H9 (cell line): ENCODE results near the gene ARL17A. TPM values are rescaled to one million over a fixed set of nuclear protein-coding genes. Genes with fewer than 3 reads are reported as not detected.
"Not testable (repeated sequence)": the region's sequence is repeated elsewhere in the genome, so short reads cannot be mapped to it uniquely, and the experiment has no call there.

Experiments used
- DNase-seq: peaks from one replicate; pipeline ENCODE4 v3.0.0-alpha.2; 2017
- H2AFZ ChIP-seq: one replicate; pipeline ENCODE4 v1.6.1; 2013; ENCODE audit warnings: mild to moderate bottlenecking, low read length, control low read depth, moderate library complexity
- H2AK5ac ChIP-seq: 2 replicates; pipeline ENCODE4 v1.6.1; 2013; ENCODE audit warnings: low read length, control low read depth, mixed read lengths; ENCODE audit not compliant: insufficient read length
- H2BK120ac ChIP-seq: one replicate; pipeline ENCODE4 v1.6.1; 2013; ENCODE audit warnings: low read depth, mild to moderate bottlenecking, low read length, control low read depth, inconsistent platforms; ENCODE audit not compliant: poor library complexity, severe bottlenecking
- H2BK12ac ChIP-seq: 2 replicates; pipeline ENCODE4 v1.6.1; 2013; ENCODE audit warnings: low read length, control low read depth, mixed read lengths, low read depth; ENCODE audit not compliant: insufficient read length
- H2BK15ac ChIP-seq: 2 replicates; pipeline ENCODE4 v1.6.1; 2013; ENCODE audit warnings: low read depth, low read length, control low read depth
- H2BK20ac ChIP-seq: one replicate; pipeline ENCODE4 v1.6.1; 2013; ENCODE audit warnings: low read depth, mild to moderate bottlenecking, low read length, control low read depth, inconsistent platforms; ENCODE audit not compliant: poor library complexity, severe bottlenecking
- H2BK5ac ChIP-seq: 2 replicates; pipeline ENCODE4 v1.6.1; 2013; ENCODE audit warnings: low read length, control low read depth, mixed read lengths; ENCODE audit not compliant: insufficient read length
- H3K14ac ChIP-seq: 2 replicates; pipeline ENCODE4 v1.6.1; 2013; ENCODE audit warnings: low read length, control low read depth; ENCODE audit not compliant: insufficient read depth
- H3K18ac ChIP-seq: 2 replicates; pipeline ENCODE4 v1.6.1; 2013; ENCODE audit warnings: low read depth, mild to moderate bottlenecking, mixed read lengths, low read length, control low read depth; ENCODE audit not compliant: insufficient read length
- H3K23ac ChIP-seq: 2 replicates; pipeline ENCODE4 v1.6.1; 2013; ENCODE audit warnings: low read length, control low read depth, mixed read lengths, low read depth; ENCODE audit not compliant: insufficient read length
- H3K23me2 ChIP-seq: 2 replicates; pipeline ENCODE4 v1.6.1; 2013; ENCODE audit warnings: low read depth, mild to moderate bottlenecking, mixed read lengths, low read length, control low read depth; ENCODE audit not compliant: insufficient read length, poor library complexity, severe bottlenecking
- H3K27ac ChIP-seq: 2 replicates; pipeline ENCODE4 v1.5.1; 2013; ENCODE audit warnings: low read length, control low read depth, mixed read lengths, low read depth; ENCODE audit not compliant: insufficient read length
- H3K27me3 ChIP-seq: 2 replicates; pipeline ENCODE4 v1.6.1; 2013; ENCODE audit warnings: low read length, control low read depth, inconsistent platforms; ENCODE audit not compliant: insufficient read depth
- H3K4ac ChIP-seq: 2 replicates; pipeline ENCODE4 v1.6.1; 2013; ENCODE audit warnings: low read depth, mild to moderate bottlenecking, control low read depth, inconsistent platforms, low read length, moderate library complexity
- H3K4me1 ChIP-seq: 2 replicates; pipeline ENCODE4 v1.6.1; 2013; ENCODE audit warnings: low read length, control low read depth, inconsistent platforms; ENCODE audit not compliant: insufficient read depth
- H3K4me2 ChIP-seq: 2 replicates; pipeline ENCODE4 v1.6.1; 2013; ENCODE audit warnings: low read length, control low read depth, mixed read lengths; ENCODE audit not compliant: insufficient read length, insufficient read depth
- H3K56ac ChIP-seq: 2 replicates; pipeline ENCODE4 v1.6.1; 2013; ENCODE audit warnings: low read depth, mild to moderate bottlenecking, mixed read lengths, low read length, control low read depth; ENCODE audit not compliant: insufficient read length
- H3K79me1 ChIP-seq: 2 replicates; pipeline ENCODE4 v1.6.1; 2013; ENCODE audit warnings: low read depth, mild to moderate bottlenecking, moderate library complexity, low read length, control low read depth, inconsistent platforms; ENCODE audit not compliant: insufficient read depth, poor library complexity, severe bottlenecking
- H3K79me2 ChIP-seq: 2 replicates; pipeline ENCODE4 v1.6.1; 2013; ENCODE audit warnings: low read length, control low read depth, inconsistent platforms; ENCODE audit not compliant: insufficient read depth
- H3K9ac ChIP-seq: 2 replicates; pipeline ENCODE4 v1.6.1; 2013; ENCODE audit warnings: low read length, control low read depth, mixed read lengths; ENCODE audit not compliant: insufficient read length; ENCODE audit errors: extremely low read depth
- H3K9me3 ChIP-seq: one replicate; pipeline ENCODE4 v1.6.1; 2013; ENCODE audit warnings: low read depth, low read length, inconsistent platforms; ENCODE audit not compliant: control insufficient read depth
- H3T11ph ChIP-seq: one replicate; pipeline ENCODE4 v1.6.1; 2013; ENCODE audit warnings: mild to moderate bottlenecking, low read length, control low read depth, inconsistent platforms
- H4K20me1 ChIP-seq: one replicate; pipeline ENCODE4 v1.6.1; 2013; ENCODE audit not compliant: control insufficient read depth, insufficient read length, insufficient read depth
- H4K5ac ChIP-seq: 2 replicates; pipeline ENCODE4 v1.6.1; 2013; ENCODE audit warnings: low read depth, mild to moderate bottlenecking, mixed read lengths, low read length, control low read depth; ENCODE audit not compliant: insufficient read length
- H4K8ac ChIP-seq: replicated peaks from 2 replicates; pipeline ENCODE4 v1.6.1; 2013; ENCODE audit warnings: low read length, control low read depth, mixed read lengths, low read depth; ENCODE audit not compliant: insufficient read length
- H4K91ac ChIP-seq: 2 replicates; pipeline ENCODE4 v1.6.1; 2013; ENCODE audit warnings: low read depth, mild to moderate bottlenecking, moderate library complexity, mixed read lengths, low read length, control low read depth; ENCODE audit not compliant: insufficient read length
- H3K27ac Mint-ChIP-seq, 3 experiments: 2 replicates in 2 of 3; 3 replicates in 1 of 3; pipeline ENCODE4 v1.8.0; 2020 to 2021; ENCODE audit warnings: mixed read lengths in 3 of 3, mild to moderate bottlenecking in 1 of 3, moderate library complexity in 1 of 3
- H3K27me3 Mint-ChIP-seq: 2 replicates; pipeline ENCODE4 v1.8.0; 2021; ENCODE audit warnings: low read depth, mild to moderate bottlenecking, moderate library complexity, mixed read lengths
- H3K36me3 Mint-ChIP-seq, 3 experiments: 2 replicates in 2 of 3; 3 replicates in 1 of 3; pipeline ENCODE4 v1.8.0; 2020 to 2021; ENCODE audit warnings: low read depth in 3 of 3, mixed read lengths in 3 of 3; ENCODE audit not compliant: insufficient read depth in 1 of 3
- H3K4me1 Mint-ChIP-seq, 2 experiments: 2 replicates each; pipeline ENCODE4 v1.8.0; 2020; ENCODE audit warnings: mixed read lengths in 2 of 2
- H3K4me3 Mint-ChIP-seq, 2 experiments: 2 replicates in 1 of 2; 3 replicates in 1 of 2; pipeline ENCODE4 v1.8.0; 2020 to 2021; ENCODE audit warnings: mild to moderate bottlenecking in 2 of 2, mixed read lengths in 2 of 2, moderate library complexity in 1 of 2
- H3K9me3 Mint-ChIP-seq, 2 experiments: 2 replicates in 1 of 2; 3 replicates in 1 of 2; pipeline ENCODE4 v1.8.0; 2020; ENCODE audit warnings: mild to moderate bottlenecking in 2 of 2, mixed read lengths in 2 of 2, moderate library complexity in 1 of 2
- WGBS: extraction: QIAGEN DNeasy Blood & Tissue Kit; methylation state at CpG from one replicate; pipeline ENCODE4 v1.1.7; 2013; ENCODE audit warnings: missing lambda C conversion rate, low lambda C conversion rate, mixed read lengths; ENCODE audit not compliant: insufficient read length; ENCODE audit errors: extremely low coverage; 5-methylcytosine and 5-hydroxymethylcytosine counted together
- total RNA-seq: library from RNA; stranded (reverse); gene quantifications from 2 replicates; pipeline ENCODE4 v1.2.1, GENCODE V29; 2021

The ARL17A gene
- total RNA-seq, 1 experiment from 2014 or later = 12.2 TPM

DNA sequence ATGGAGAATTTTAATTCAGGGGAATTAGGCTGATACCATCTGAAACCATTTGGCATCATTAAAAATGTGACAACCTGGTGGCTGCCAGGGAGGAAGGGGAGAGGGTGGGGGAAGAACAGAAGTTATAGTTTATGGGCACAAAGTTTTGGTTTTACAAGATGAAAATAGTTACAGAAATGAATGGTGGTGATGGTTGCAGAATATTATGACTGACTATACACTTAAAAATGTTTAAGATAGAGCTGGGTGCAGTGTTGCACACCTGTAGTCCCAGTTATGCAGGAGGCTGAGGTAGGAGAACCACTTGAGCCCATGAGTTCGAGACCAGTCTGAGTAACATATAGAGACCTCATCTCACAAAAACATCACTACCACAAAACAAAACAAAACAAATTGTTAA, 12.5 kb downstream of the ARL17A start:
- not testable (repeated sequence) for H2AK5ac ChIP-seq, H3K4me3 Mint-ChIP-seq, H2AFZ ChIP-seq, H3K9ac ChIP-seq, H3K9me3 Mint-ChIP-seq, H4K8ac ChIP-seq, H3K79me1 ChIP-seq, H3K27ac Mint-ChIP-seq, H3K18ac ChIP-seq, H3T11ph ChIP-seq, H3K4ac ChIP-seq, H2BK5ac ChIP-seq, H3K4me1 ChIP-seq, H3K14ac ChIP-seq, H4K20me1 ChIP-seq, H3K9me3 ChIP-seq, DNase-seq, H3K4me1 Mint-ChIP-seq, H3K79me2 ChIP-seq, H2BK12ac ChIP-seq, H3K36me3 Mint-ChIP-seq, H2BK15ac ChIP-seq, H3K27me3 Mint-ChIP-seq, H4K91ac ChIP-seq, H3K23me2 ChIP-seq, H2BK120ac ChIP-seq, H4K5ac ChIP-seq, H3K56ac ChIP-seq, H2BK20ac ChIP-seq, H3K27me3 ChIP-seq, H3K23ac ChIP-seq, H3K4me2 ChIP-seq, H3K27ac ChIP-seq
- no CpG with 5 or more reads among the region's 1 CpG for WGBS

DNA sequence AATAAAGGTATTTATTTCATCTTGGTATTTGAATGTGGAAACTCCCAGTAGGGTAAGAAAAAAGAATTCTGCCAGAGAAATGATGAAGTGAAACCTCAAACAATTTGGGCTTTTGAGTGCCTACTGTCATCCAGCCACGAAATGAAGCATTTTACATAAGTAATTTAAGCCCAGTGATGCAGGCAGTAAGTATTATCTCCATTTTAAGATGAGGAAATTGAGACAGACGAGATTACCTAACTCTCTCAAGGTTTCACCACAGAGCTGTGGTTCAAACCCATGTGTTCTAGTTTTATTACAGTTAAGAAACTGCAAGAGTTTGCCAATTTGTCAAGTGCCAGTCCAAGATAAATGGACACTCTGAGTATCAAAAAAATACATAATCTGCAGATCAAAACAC, 13.2 kb downstream of the ARL17A start:
- not testable (repeated sequence) for H2AFZ ChIP-seq, H3K4me3 Mint-ChIP-seq, H3K4ac ChIP-seq, H3K36me3 Mint-ChIP-seq, H3K27ac ChIP-seq, H3K79me2 ChIP-seq, H3K79me1 ChIP-seq, H2BK20ac ChIP-seq, H4K20me1 ChIP-seq, H3K4me1 Mint-ChIP-seq, H3K4me2 ChIP-seq, H4K8ac ChIP-seq, H3K9ac ChIP-seq, H2BK12ac ChIP-seq, H3K14ac ChIP-seq, H3K9me3 Mint-ChIP-seq, H2BK5ac ChIP-seq, H2BK120ac ChIP-seq, H3K56ac ChIP-seq, H3K27me3 ChIP-seq, H2AK5ac ChIP-seq, H3K27ac Mint-ChIP-seq, H2BK15ac ChIP-seq, DNase-seq, H3K4me1 ChIP-seq, H3K27me3 Mint-ChIP-seq, H3T11ph ChIP-seq, H4K5ac ChIP-seq, H3K18ac ChIP-seq, H3K9me3 ChIP-seq, H3K23me2 ChIP-seq, H4K91ac ChIP-seq, H3K23ac ChIP-seq
- no CpG with 5 or more reads among the region's 2 CpGs for WGBS
